SH-SY5Y (cell line): ENCODE measurements around the gene GOLT1A.

Source experiments
- GATA2 ChIP-seq: IDR thresholded peaks from 2 replicates; pipeline ENCODE4 v1.6.1; 2011; ENCODE audit warnings: mild to moderate bottlenecking, low read depth, low read length
- GATA3 ChIP-seq: IDR thresholded peaks from 2 replicates; pipeline ENCODE4 v1.6.1; 2011; ENCODE audit warnings: low read depth, mild to moderate bottlenecking, low read length, moderate library complexity

GRCh38 chr1:204260601-204261197 is 46.9 kb upstream of the GOLT1A start:
- no peak for TF ChIP-seq GATA2
- no peak for TF ChIP-seq GATA3
